ENCODE measurements around the gene IL6.

Gene IL6

GRCh38 chr7:22694597-22695207 lies 32.3 kb upstream of the IL6 start:
- Histone ChIP-seq H3K4me1 (ENCODE audit: low read depth, poor library complexity, severe bottlenecking) (peaks cover 56% of the 10 kb centered on the region), H3K27me3 (ENCODE audit: insufficient read depth, low read depth) (no peaks in the 10 kb centered on the region), H3K79me2 (ENCODE audit: insufficient read depth, low read depth) (no peaks in the 10 kb centered on the region), H2AFZ (ENCODE audit: low read depth) (0 out of 2 replicates have a peak overlapping the region, but pooled peaks have one; percentile 7), H3K9ac (no peak overlapping the region), H3K4me3 (IDR thresholded peaks at IDR 0.05; ENCODE audit: insufficient read depth, low read depth, low read length) (no peak overlapping the region), H3K4me2 (peak overlapping the region; percentile 57), H3K36me3 (ENCODE audit: insufficient read depth) (no peaks in the 10 kb centered on the region), H4K20me1 (ENCODE audit: insufficient read depth) (no peaks in the 10 kb centered on the region), H3K27ac (no peak overlapping the region)
- TF ChIP-seq CTCF (conservative IDR thresholded peaks at IDR 0.05; ENCODE audit: low read depth, low read length): no peak

GRCh38 chr7:22695476-22696132 lies 31.4 kb upstream of the IL6 start:
- Histone ChIP-seq H2AFZ (ENCODE audit: low read depth) (no peak overlapping the region), H3K36me3 (ENCODE audit: insufficient read depth) (no peaks in the 10 kb centered on the region), H3K4me3 (IDR thresholded peaks at IDR 0.05; ENCODE audit: insufficient read depth, low read depth, low read length) (no peak overlapping the region), H4K20me1 (ENCODE audit: insufficient read depth) (no peaks in the 10 kb centered on the region), H3K4me2 (peak overlapping the region; percentile 17; the same call in 1 of the 2 replicates), H3K9ac (no peak overlapping the region), H3K27ac (no peak overlapping the region), H3K4me1 (ENCODE audit: low read depth, poor library complexity, severe bottlenecking) (peaks cover 65% of the 10 kb centered on the region), H3K27me3 (ENCODE audit: insufficient read depth, low read depth) (no peaks in the 10 kb centered on the region), H3K79me2 (ENCODE audit: insufficient read depth, low read depth) (no peaks in the 10 kb centered on the region)
- TF ChIP-seq CTCF (conservative IDR thresholded peaks at IDR 0.05; ENCODE audit: low read depth, low read length): no peak

GRCh38 chr7:22696541-22697228 lies 30.3 kb upstream of the IL6 start:
- H3K27ac ChIP-seq: no peak overlapping the region
- H3K36me3 ChIP-seq (ENCODE audit: insufficient read depth): no peaks in the 10 kb centered on the region
- no peaks in the 10 kb centered on the region for H3K27me3 ChIP-seq (ENCODE audit: insufficient read depth, low read depth)
- no peak for TF ChIP-seq CTCF (conservative IDR thresholded peaks at IDR 0.05; ENCODE audit: low read depth, low read length)
- H4K20me1 ChIP-seq (ENCODE audit: insufficient read depth): no peaks in the 10 kb centered on the region
- H3K4me2 ChIP-seq: peak overlapping the region; percentile 17; the same call in 1 of the 2 replicates
- no peak overlapping the region for H2AFZ ChIP-seq (ENCODE audit: low read depth)
- H3K4me3 ChIP-seq (IDR thresholded peaks at IDR 0.05; ENCODE audit: insufficient read depth, low read depth, low read length): no peak overlapping the region
- no peak overlapping the region for H3K9ac ChIP-seq
- H3K4me1 ChIP-seq (ENCODE audit: low read depth, poor library complexity, severe bottlenecking): peaks cover 73% of the 10 kb centered on the region
- H3K79me2 ChIP-seq (ENCODE audit: insufficient read depth, low read depth): no peaks in the 10 kb centered on the region

GRCh38 chr7:22697322-22697859 lies 29.6 kb upstream of the IL6 start:
- H2AFZ ChIP-seq (ENCODE audit: low read depth): no peak overlapping the region
- TF ChIP-seq CTCF (conservative IDR thresholded peaks at IDR 0.05; ENCODE audit: low read depth, low read length): no peak
- peaks cover 73% of the 10 kb centered on the region for H3K4me1 ChIP-seq (ENCODE audit: low read depth, poor library complexity, severe bottlenecking)
- H3K79me2 ChIP-seq (ENCODE audit: insufficient read depth, low read depth): no peaks in the 10 kb centered on the region
- H3K27me3 ChIP-seq (ENCODE audit: insufficient read depth, low read depth): no peaks in the 10 kb centered on the region
- no peak overlapping the region for H3K4me3 ChIP-seq (IDR thresholded peaks at IDR 0.05; ENCODE audit: insufficient read depth, low read depth, low read length)
- no peaks in the 10 kb centered on the region for H3K36me3 ChIP-seq (ENCODE audit: insufficient read depth)
- H3K4me2 ChIP-seq: peak overlapping the region; percentile 17; the same call in 1 of the 2 replicates
- H3K27ac ChIP-seq: no peak overlapping the region
- no peaks in the 10 kb centered on the region for H4K20me1 ChIP-seq (ENCODE audit: insufficient read depth)
- no peak overlapping the region for H3K9ac ChIP-seq

Measured in KMS-11 (cell line).